Measurements from ENCODE around the gene ARSA. TPM values are rescaled to one million over a fixed set of nuclear protein-coding genes. Genes with fewer than 3 reads are reported as not detected.

Gene ARSA
- total and polyA plus RNA-seq, 2 donors (not counting 3 experiments of a cell fraction or from before 2014, with no cell fraction given): 22.3 to 33.6 TPM

- POLR2A ChIA-PET: interaction anchor here (0.5 kb wide), 1 partner anchor 8 kb away, joined by 4 read pairs; no protein-coding TSS in a partner anchor
- dilution Hi-C loops (cut with MboI; ENCODE audit: extremely low pct_ligation_motif_present, low sequenced_read_pairs): no loop called here
- H3K9ac ChIP-seq (replicated peaks; ENCODE audit: extremely low read depth, insufficient read depth, low read length): no peak overlapping the region
- no TSS peak for BruUV-seq (replicated peaks)
- no peak for TF ChIP-seq POLR2AphosphoS5 (IDR thresholded peaks at IDR 0.05; ENCODE audit: insufficient read depth, low read depth, low read length)
- TF ChIP-seq EZH2 (IDR thresholded peaks at IDR 0.05; ENCODE audit: borderline replicate concordance, low read depth, low read length, severe bottlenecking): peak; percentile 74
- no peaks in the 10 kb centered on the region for H3K4me1 ChIP-seq (ENCODE audit: control insufficient read depth, extremely low read depth, insufficient read depth, low read length)
- DNase-seq (ENCODE audit: low read depth, low spot score): no peak
- no peak overlapping the region for H2AFZ ChIP-seq (ENCODE audit: low read depth, low read length)
- H3K4me2 ChIP-seq (ENCODE audit: insufficient read depth, low read length): no peak overlapping the region
- intact Hi-C loops (cut with micrococcal nuclease): no loop called here
- H3K36me3 ChIP-seq (ENCODE audit: control insufficient read depth in 2 of 2, extremely low read depth in 1 of 2, insufficient read depth in 2 of 2, low read length in 2 of 2): no peaks in the 10 kb centered on the region
- no peaks in the 10 kb centered on the region for H3K9me3 ChIP-seq (replicated peaks; ENCODE audit: control insufficient read depth, insufficient read depth, low read length)
- CTCF ChIA-PET: interaction anchor here (0.8 kb wide), 1 partner anchor 19 kb away, joined by 3 read pairs; no protein-coding TSS in a partner anchor
- H3K27ac ChIP-seq (ENCODE audit: insufficient read depth, low read depth, low read length): no peak overlapping the region
- H4K20me1 ChIP-seq (replicated peaks; ENCODE audit: control insufficient read depth, extremely low read depth, insufficient read depth, low read length): no peaks in the 10 kb centered on the region
- H3K9me1 ChIP-seq (replicated peaks; ENCODE audit: control insufficient read depth, extremely low read depth, insufficient read depth, low read length): no peaks in the 10 kb centered on the region
- FAIRE-seq: no peak
- no peak overlapping the region for H3K4me3 ChIP-seq (replicated peaks in 1 of 3; ENCODE audit: insufficient read depth in 1 of 3, low read depth in 1 of 3, low read length in 3 of 3)
- H3K27me3 ChIP-seq (ENCODE audit: control insufficient read depth in 2 of 2, insufficient read depth in 2 of 2, low read length in 2 of 2): peaks cover 36 to 37% of the 10 kb centered on the region in 2 experiments
- no peaks in the 10 kb centered on the region for H3K79me2 ChIP-seq (ENCODE audit: control insufficient read depth, insufficient read depth, low read length)
Measured at GRCh38 chr22:50600967-50601668, 26.8 kb downstream of the ARSA start.

- Histone ChIP-seq H2AFZ (ENCODE audit: low read depth, low read length) (no peak within 1 kb of the TSS), H3K9me3 (replicated peaks; ENCODE audit: control insufficient read depth, insufficient read depth, low read length) (no peaks in the 10 kb centered on the region), H3K27me3 (ENCODE audit: control insufficient read depth in 2 of 2, insufficient read depth in 2 of 2, low read length in 2 of 2) (peaks cover 36 to 37% of the 10 kb centered on the region in 2 experiments), H3K4me2 (ENCODE audit: insufficient read depth, low read length) (no peak within 1 kb of the TSS), H3K4me3 (replicated peaks in 1 of 3; ENCODE audit: insufficient read depth in 1 of 3, low read depth in 1 of 3, low read length in 3 of 3) (no peak within 1 kb of the TSS), H3K9me1 (replicated peaks; ENCODE audit: control insufficient read depth, extremely low read depth, insufficient read depth, low read length) (no peaks in the 10 kb centered on the region), H3K36me3 (ENCODE audit: control insufficient read depth in 2 of 2, extremely low read depth in 1 of 2, insufficient read depth in 2 of 2, low read length in 2 of 2) (no peaks in the 10 kb centered on the region), H3K4me1 (ENCODE audit: control insufficient read depth, extremely low read depth, insufficient read depth, low read length) (no peaks in the 10 kb centered on the region), H3K9ac (replicated peaks; ENCODE audit: extremely low read depth, insufficient read depth, low read length) (no peak within 1 kb of the TSS), H4K20me1 (replicated peaks; ENCODE audit: control insufficient read depth, extremely low read depth, insufficient read depth, low read length) (no peaks in the 10 kb centered on the region), H3K27ac (ENCODE audit: insufficient read depth, low read depth, low read length) (no peak within 1 kb of the TSS), H3K79me2 (ENCODE audit: control insufficient read depth, insufficient read depth, low read length) (no peaks in the 10 kb centered on the region)
- intact Hi-C loops (cut with micrococcal nuclease) (no loop called here), dilution Hi-C loops (cut with MboI; ENCODE audit: extremely low pct_ligation_motif_present, low sequenced_read_pairs) (no loop called here)
- no peak for TF ChIP-seq GATA2 (IDR thresholded peaks at IDR 0.05; ENCODE audit: insufficient read depth, insufficient read length, low read depth, low read length)
- TF ChIP-seq CTCF (IDR thresholded peaks at IDR 0.05; ENCODE audit: extremely low read depth in 1 of 2, insufficient read depth in 1 of 2, low read depth in 1 of 2, low read length in 2 of 2): no peak
- TF ChIP-seq EZH2 (IDR thresholded peaks at IDR 0.05; ENCODE audit: borderline replicate concordance, low read depth, low read length, severe bottlenecking): peak; percentile 57
- CTCF ChIA-PET: interaction anchor here (1.0 kb wide), 1 partner anchor 21 kb away, joined by 5 read pairs; no protein-coding TSS in a partner anchor
- DNase-seq (ENCODE audit: low read depth, low spot score) (no peak), FAIRE-seq (no peak)
- no TSS peak for BruUV-seq (replicated peaks)
- POLR2A ChIA-PET: no interaction called here
Measured at GRCh38 chr22:50600538-50600937, 27.4 kb downstream of the ARSA start, which contains the start of gene MAPK8IP2. MAPK8IP2 (plus strand) TSS chr22:50600793; CDS start chr22:50600819, 26 bp downstream.
